GM12878 (cell line): ENCODE measurements around the gene UBAC2. TPM values are rescaled to one million over a fixed set of nuclear protein-coding genes. Genes with fewer than 3 reads are reported as not detected.
A peak's percentile ranks its signal among the peaks of the same experiment; 100 is the strongest.

Experiments used
- ATAC-seq: fragments of 200-7000 bp; cut with Tn5 transposase; 3 replicates; pipeline ENCODE4 v1.9.1; 2020; ENCODE audit warnings: mild to moderate bottlenecking, moderate library complexity
- BruUV-seq: library from RNA; stranded (reverse); fragments of 400-500 nt; replicated peaks from 2 replicates; lab custom pipeline; 2021; lab: Mats Ljungman, UMichigan
- CTCF ChIA-PET: fragments of 300-600 bp; sonication (Branson Sonifier 250); formaldehyde crosslinking; extraction: SDS; loops from one replicate; lab custom pipeline; 2021; ENCODE audit warnings: inconsistent platforms; lab: Yijun Ruan, JAX
- POLR2A ChIA-PET: fragments of 350-600 bp; formaldehyde crosslinking; extraction: SDS; loops from one replicate; lab custom pipeline; 2021; ENCODE audit warnings: inconsistent platforms; lab: Charles Lee
- RAD21 ChIA-PET: fragments of 300-600 bp; sonication (Branson Sonifier 250); formaldehyde crosslinking; loops from one replicate; lab custom pipeline; 2023; ENCODE audit warnings: antibody characterized with exemption; ENCODE audit not compliant: unreplicated experiment; lab: Charles Lee
- SMC1A ChIA-PET: fragments of 300-600 bp; sonication (Branson Sonifier 250); formaldehyde crosslinking; loops from one replicate; lab custom pipeline; 2023; ENCODE audit not compliant: unreplicated experiment, uncharacterized antibody; lab: Charles Lee
- DNase-seq: peaks from one replicate; pipeline ENCODE4 v3.0.0-alpha.2; 2011; ENCODE audit warnings: low read depth, low spot score
- FAIRE-seq: peaks from 3 replicates; lab custom pipeline; 2011; peaks lifted over from hg19 to GRCh38; lab: Jason Lieb, UNC
- H2AFZ ChIP-seq: 2 replicates; pipeline ENCODE4 v1.6.0; 2011; ENCODE audit warnings: low read depth, low read length, control low read depth; ENCODE audit not compliant: control insufficient read depth
- H3K27ac ChIP-seq: 2 replicates; pipeline ENCODE4 v1.5.1; 2011; ENCODE audit warnings: control low read depth; ENCODE audit not compliant: control insufficient read depth, insufficient read depth
- H3K27me3 ChIP-seq, 2 experiments: replicated peaks in 1 of 2; 2 replicates each; pipeline versions ENCODE4 v1.6.0 to v1.6.1; 2011; ENCODE audit warnings: low read length in 1 of 2; ENCODE audit not compliant: control insufficient read depth in 2 of 2, insufficient read depth in 2 of 2
- H3K36me3 ChIP-seq, 2 experiments: 2 replicates each; pipeline ENCODE4 v1.5.1; 2011; ENCODE audit warnings: low read length in 1 of 2; ENCODE audit not compliant: control insufficient read depth in 2 of 2, insufficient read depth in 2 of 2
- H3K4me1 ChIP-seq: 2 replicates; pipeline ENCODE4 v1.6.1; 2011; ENCODE audit warnings: mild to moderate bottlenecking, low read length, moderate library complexity, mixed read lengths; ENCODE audit not compliant: control insufficient read depth, insufficient read depth
- H3K4me2 ChIP-seq: 2 replicates; pipeline ENCODE4 v1.6.0; 2011; ENCODE audit warnings: control low read depth; ENCODE audit not compliant: control insufficient read depth, insufficient read depth
- H3K4me3 ChIP-seq: fragments of 200-600 bp; sonication (generic); 2 replicates; pipeline ENCODE4 v1.5.1; 2016
- H3K79me2 ChIP-seq: 2 replicates; pipeline ENCODE4 v1.6.0; 2011; ENCODE audit warnings: low read length; ENCODE audit not compliant: control insufficient read depth, insufficient read depth
- H3K9ac ChIP-seq: 2 replicates; pipeline ENCODE4 v1.8.0; 2011; ENCODE audit warnings: low read length, control low read depth, mixed read lengths; ENCODE audit not compliant: control insufficient read depth, insufficient read depth
- H3K9me3 ChIP-seq: replicated peaks from 3 replicates; pipeline ENCODE4 v1.5.1; 2011; ENCODE audit warnings: mild to moderate bottlenecking, low read length; ENCODE audit not compliant: control insufficient read depth, insufficient read depth
- H4K20me1 ChIP-seq: 2 replicates; pipeline ENCODE4 v1.6.0; 2011; ENCODE audit not compliant: control insufficient read depth, insufficient read depth
- BCL3 ChIP-seq: IDR thresholded peaks from 2 replicates; pipeline ENCODE4 v1.6.1; 2011; ENCODE audit warnings: borderline replicate concordance, low read depth, mild to moderate bottlenecking, moderate library complexity, low read length; ENCODE audit not compliant: insufficient read depth, poor library complexity, severe bottlenecking
- EED ChIP-seq: sonication (generic); IDR thresholded peaks from 2 replicates; pipeline ENCODE4 v1.6.1; 2016; ENCODE audit warnings: antibody characterized with exemption, low read depth
- JUNB ChIP-seq: IDR thresholded peaks from 2 replicates; pipeline ENCODE4 v1.6.1; 2016; ENCODE audit warnings: antibody characterized with exemption, mild to moderate bottlenecking
- MTA3 ChIP-seq: IDR thresholded peaks from 2 replicates; pipeline ENCODE4 v1.6.1; 2012; ENCODE audit warnings: low read length, inconsistent platforms, borderline replicate concordance
- WGBS: methylation state at CpG from one replicate; pipeline ENCODE4 v1.1.6; 2016; ENCODE audit warnings: low lambda C conversion rate; ENCODE audit not compliant: insufficient replicate concordance, insufficient coverage; ENCODE audit errors: missing lambda C conversion rate; 5-methylcytosine and 5-hydroxymethylcytosine counted together
- in situ Hi-C: fragments of 300-500 bp; cut with MboI; formaldehyde crosslinking; loops from 9 replicates; pipeline ENCODE4 v1.14.3; 2018; ENCODE audit warnings: mixed read lengths
- intact Hi-C: fragments of 100-400 bp; cut with micrococcal nuclease; formaldehyde crosslinking; loops from one replicate; pipeline ENCODE4 v1.14.2; 2022; ENCODE audit not compliant: unreplicated experiment
- polyA plus RNA-seq, 11 experiments: library from polyadenylated mRNA; depleted of rRNA in 4 of 11; unstranded in 6 of 11; stranded (reverse) in 5 of 11; fragments of >200 nt; fragmentation: Nextera tagmentation in 4 of 11; fragmentation: Illumina TruSeq in 1 of 11; extraction: Ambion mirVana in 4 of 11; extraction: Trizol in 1 of 11; gene quantifications; 1 replicate in 1 of 11; 2 replicates in 10 of 11; pipeline versions ENCODE4 v1.2.1 to v1.2.3, GENCODE V29; 2011 to 2016; ENCODE audit warnings: inconsistent platforms in 2 of 11, missing spikeins in 2 of 11, low read depth in 1 of 11
- total RNA-seq, 4 experiments: library from RNA; depleted of rRNA in 3 of 4; stranded (reverse); fragments of >200 nt in 3 of 4; fragmentation: Illumina TruSeq in 1 of 4; extraction: Trizol in 1 of 4; gene quantifications; 2 replicates each; pipeline versions ENCODE4 v1.2.1 to v1.2.3, GENCODE V29; 2013 to 2021

The UBAC2 gene
- total and polyA plus RNA-seq, 10 of the 15 experiments (the other 5 are each of a cell fraction or from before 2014, with no cell fraction given) = 3.0 to 54.6 (median 17.4) TPM

- no peak overlapping the region for H3K4me3 ChIP-seq
- peaks cover 53% of the 10 kb centered on the region for H3K4me1 ChIP-seq
- no peaks in the 10 kb centered on the region for H4K20me1 ChIP-seq
- TF ChIP-seq BCL3 (peak; percentile 13), JUNB (peak; percentile 24; the same call in 1 of the 2 replicates), EED (peak; percentile 59), MTA3 (no peak)
- ChIA-PET SMC1A (interaction anchor here (0.8 to 5.8 kb wide), 13 partner anchors 10 to 57 kb away, joined by 3 to 84 read pairs (median 4); partner anchors contain the start of gene GPR183), POLR2A (interaction anchor here (1.0 to 4.7 kb wide), 4 partner anchors 11 to 21 kb away, joined by 3 to 29 read pairs (median 4); partner anchors contain the start of gene GPR183), CTCF (interaction anchor here (0.6 to 2.6 kb wide), 6 partner anchors 11 to 114 kb away, joined by 3 to 14 read pairs (median 4); no protein-coding TSS in a partner anchor), RAD21 (interaction anchor here (1.0 to 5.4 kb wide), 12 partner anchors 11 to 111 kb away, joined by 3 to 56 read pairs (median 9); partner anchors contain the start of gene GPR183)
- no TSS peak for BruUV-seq
- no peaks in the 10 kb centered on the region; the same call in 1 of the 3 replicates for H3K9me3 ChIP-seq
- intact Hi-C loops (no loop called here), in situ Hi-C loops (no loop called here)
- peak overlapping the region; percentile 85 for H3K27ac ChIP-seq
- WGBS = 79% methylated on average over 3 of the region's 3 CpGs
- H3K79me2 ChIP-seq = peaks cover 6% of the 10 kb centered on the region
- ATAC-seq (peak; percentile 4; the same call in 1 of the 3 replicates), DNase-seq (no peak), FAIRE-seq (no peak)
- H2AFZ ChIP-seq = no peak overlapping the region
- no peaks in the 10 kb centered on the region for H3K27me3 ChIP-seq
- peak overlapping the region; percentile 56 for H3K4me2 ChIP-seq
- H3K9ac ChIP-seq = peak overlapping the region; percentile 59
- no peaks in the 10 kb centered on the region; a peak in 1 of 4 replicates for H3K36me3 ChIP-seq
These were observed 122.8 kb downstream of the UBAC2 start for GRCh38 chr13:99323488-99323887.
